ENCODE data around the gene FOXJ2.
A peak's percentile ranks its signal among the peaks of the same experiment; 100 is the strongest.
"Not testable (repeated sequence)": the region's sequence is repeated elsewhere in the genome, so short reads cannot be mapped to it uniquely, and the experiment has no call there.

Gene FOXJ2

GRCh38 chr12:8081251-8081920 lies 48.9 kb downstream of the FOXJ2 start:
- peak overlapping the region; percentile 91 for H3K4me3 ChIP-seq (ENCODE audit: low read depth, low read length)
- no peak for DNase-seq (ENCODE audit: low read depth)
- TF ChIP-seq CTCF (IDR thresholded peaks at IDR 0.05; ENCODE audit: low read depth, low read length, missing control alignments), result no peak

GRCh38 chr12:8082808-8083100 lies 50.2 kb downstream of the FOXJ2 start:
- peak overlapping the region; percentile 91 for H3K4me3 ChIP-seq (ENCODE audit: low read depth, low read length)
- no peak for TF ChIP-seq CTCF (IDR thresholded peaks at IDR 0.05; ENCODE audit: low read depth, low read length, missing control alignments)
- DNase-seq (ENCODE audit: low read depth), result no peak

- not testable (repeated sequence) for H3K4me3 ChIP-seq (ENCODE audit: low read depth, low read length); DNase-seq (ENCODE audit: low read depth)
Measured at GRCh38 chr12:8084351-8084750, 51.8 kb downstream of the FOXJ2 start.

- TF ChIP-seq CTCF (IDR thresholded peaks at IDR 0.05; ENCODE audit: low read depth, low read length, missing control alignments), result no peak
- no peak for DNase-seq (ENCODE audit: low read depth)
- H3K4me3 ChIP-seq (ENCODE audit: low read depth, low read length), result peak overlapping the region; percentile 36; the same call in 1 of the 2 replicates
Measured at GRCh38 chr12:8087666-8088065, 55.1 kb downstream of the FOXJ2 start.

- DNase-seq (ENCODE audit: low read depth), result no peak
- no peak for TF ChIP-seq CTCF (IDR thresholded peaks at IDR 0.05; ENCODE audit: low read depth, low read length, missing control alignments)
- peak overlapping the region; percentile 20; the same call in 1 of the 2 replicates for H3K4me3 ChIP-seq (ENCODE audit: low read depth, low read length)
Measured at GRCh38 chr12:8088574-8088973, 56.1 kb downstream of the FOXJ2 start.

GRCh38 chr12:8089277-8089676 lies 56.8 kb downstream of the FOXJ2 start:
- H3K4me3 ChIP-seq (ENCODE audit: low read depth, low read length); DNase-seq (ENCODE audit: low read depth): not testable (repeated sequence)

GRCh38 chr12:8089716-8090115 lies 57.2 kb downstream of the FOXJ2 start:
- H3K4me3 ChIP-seq (ENCODE audit: low read depth, low read length), result no peak overlapping the region
- no peak for TF ChIP-seq CTCF (IDR thresholded peaks at IDR 0.05; ENCODE audit: low read depth, low read length, missing control alignments)
- no peak for DNase-seq (ENCODE audit: low read depth)

GRCh38 chr12:8093291-8093690 lies 60.8 kb downstream of the FOXJ2 start:
- H3K4me3 ChIP-seq (ENCODE audit: low read depth, low read length), result no peak overlapping the region
- TF ChIP-seq CTCF (IDR thresholded peaks at IDR 0.05; ENCODE audit: low read depth, low read length, missing control alignments), result no peak
- DNase-seq (ENCODE audit: low read depth), result no peak
